ENCODE data around the gene ADNP2. TPM values are rescaled to one million over a fixed set of nuclear protein-coding genes. Genes with fewer than 3 reads are reported as not detected.

Gene ADNP2
- total RNA-seq, 1 donor from 2014 or later = 28.4 TPM

DNA sequence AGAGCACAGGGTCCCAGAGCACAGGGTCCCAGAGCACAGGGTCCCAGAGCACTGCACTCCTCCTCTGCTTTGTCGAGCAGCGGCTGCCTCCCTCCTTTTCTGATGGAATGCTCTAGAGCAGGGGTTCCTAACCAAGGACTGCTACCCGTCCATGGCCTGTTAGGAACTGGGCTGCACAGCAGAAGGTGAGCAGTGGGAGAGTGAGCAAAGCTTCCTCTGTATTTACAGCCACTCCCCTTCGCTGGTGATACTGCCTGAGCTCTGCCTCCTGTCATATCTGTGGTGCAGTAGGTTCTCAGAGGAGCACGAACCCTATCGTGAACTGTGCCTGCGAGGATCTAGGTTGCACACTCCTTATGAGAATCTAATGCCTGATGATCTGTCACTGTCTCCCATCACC is 33.1 kb upstream of the ADNP2 start:
- H3K4me1 Mint-ChIP-seq (ENCODE audit: unreplicated experiment) = no peaks in the 10 kb centered on the region
- TF ChIP-seq, protein P1, sequence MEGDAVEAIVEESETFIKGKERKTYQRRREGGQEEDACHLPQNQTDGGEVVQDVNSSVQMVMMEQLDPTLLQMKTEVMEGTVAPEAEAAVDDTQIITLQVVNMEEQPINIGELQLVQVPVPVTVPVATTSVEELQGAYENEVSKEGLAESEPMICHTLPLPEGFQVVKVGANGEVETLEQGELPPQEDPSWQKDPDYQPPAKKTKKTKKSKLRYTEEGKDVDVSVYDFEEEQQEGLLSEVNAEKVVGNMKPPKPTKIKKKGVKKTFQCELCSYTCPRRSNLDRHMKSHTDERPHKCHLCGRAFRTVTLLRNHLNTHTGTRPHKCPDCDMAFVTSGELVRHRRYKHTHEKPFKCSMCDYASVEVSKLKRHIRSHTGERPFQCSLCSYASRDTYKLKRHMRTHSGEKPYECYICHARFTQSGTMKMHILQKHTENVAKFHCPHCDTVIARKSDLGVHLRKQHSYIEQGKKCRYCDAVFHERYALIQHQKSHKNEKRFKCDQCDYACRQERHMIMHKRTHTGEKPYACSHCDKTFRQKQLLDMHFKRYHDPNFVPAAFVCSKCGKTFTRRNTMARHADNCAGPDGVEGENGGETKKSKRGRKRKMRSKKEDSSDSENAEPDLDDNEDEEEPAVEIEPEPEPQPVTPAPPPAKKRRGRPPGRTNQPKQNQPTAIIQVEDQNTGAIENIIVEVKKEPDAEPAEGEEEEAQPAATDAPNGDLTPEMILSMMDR (conservative IDR thresholded peaks at IDR 0.05) = no peak
- H3K9me3 Mint-ChIP-seq = no peaks in the 10 kb centered on the region
- no peak overlapping the region for H3K27ac Mint-ChIP-seq
- H3K36me3 Mint-ChIP-seq = peaks cover 3% of the 10 kb centered on the region
- no peak overlapping the region for H3K4me3 Mint-ChIP-seq
- DNase-seq (ENCODE audit: extremely low spot score, unreplicated experiment) = no peak
- peaks cover 3% of the 10 kb centered on the region for H3K27me3 Mint-ChIP-seq

DNA sequence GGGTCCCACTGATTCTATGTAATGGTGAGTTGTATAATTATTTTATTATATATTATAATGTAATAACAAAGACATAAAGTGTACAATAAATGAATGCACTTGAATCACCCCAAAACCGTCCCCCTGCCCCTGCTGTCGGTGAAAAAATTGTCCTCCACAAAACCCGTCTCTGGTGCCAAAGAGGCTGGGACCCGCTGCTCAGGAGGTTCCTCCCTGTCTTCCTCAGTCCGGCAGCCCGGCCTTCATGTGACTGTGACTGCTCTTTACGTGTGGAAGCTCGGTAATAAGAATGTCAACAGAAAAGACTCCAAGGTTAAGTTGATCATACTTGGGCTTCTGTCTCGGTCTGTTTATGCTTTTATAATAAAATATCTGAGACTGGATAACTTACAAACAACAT is 32.7 kb upstream of the ADNP2 start:
- no peak for DNase-seq (ENCODE audit: extremely low spot score, unreplicated experiment)
- TF ChIP-seq, protein P1 (conservative IDR thresholded peaks at IDR 0.05) = no peak
- peaks cover 3% of the 10 kb centered on the region for H3K27me3 Mint-ChIP-seq
- no peaks in the 10 kb centered on the region for H3K9me3 Mint-ChIP-seq
- no peaks in the 10 kb centered on the region for H3K4me1 Mint-ChIP-seq (ENCODE audit: unreplicated experiment)
- H3K36me3 Mint-ChIP-seq = peaks cover 3% of the 10 kb centered on the region
- no peak overlapping the region for H3K4me3 Mint-ChIP-seq
- no peak overlapping the region for H3K27ac Mint-ChIP-seq

DNA sequence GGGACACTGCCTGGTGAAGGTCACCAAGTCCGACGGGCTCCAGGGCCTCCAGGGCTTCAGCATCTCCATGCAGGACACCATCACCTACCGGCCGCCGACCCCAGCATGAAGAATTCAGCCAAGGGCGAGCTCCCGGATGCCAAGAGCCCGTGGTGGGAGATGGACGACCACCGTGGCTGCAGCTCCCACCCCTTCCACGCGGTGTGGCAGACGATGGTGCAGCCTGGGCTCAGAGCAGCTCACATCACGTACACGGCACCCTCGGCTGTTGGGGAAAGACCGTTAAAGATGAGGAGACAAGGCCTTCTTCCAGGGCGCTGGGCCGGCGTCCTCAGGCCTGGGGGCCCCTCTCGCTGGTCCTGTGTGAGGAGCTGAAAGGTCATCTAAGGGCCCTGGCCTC is 31.2 kb upstream of the ADNP2 start:
- H3K27me3 Mint-ChIP-seq = peaks cover 3% of the 10 kb centered on the region
- no peak for DNase-seq (ENCODE audit: extremely low spot score, unreplicated experiment)
- no peak overlapping the region for H3K27ac Mint-ChIP-seq
- TF ChIP-seq, protein P1 (conservative IDR thresholded peaks at IDR 0.05) = no peak
- no peaks in the 10 kb centered on the region for H3K9me3 Mint-ChIP-seq
- H3K4me3 Mint-ChIP-seq = no peak overlapping the region
- H3K4me1 Mint-ChIP-seq (ENCODE audit: unreplicated experiment) = no peaks in the 10 kb centered on the region
- H3K36me3 Mint-ChIP-seq = peaks cover 3% of the 10 kb centered on the region

DNA sequence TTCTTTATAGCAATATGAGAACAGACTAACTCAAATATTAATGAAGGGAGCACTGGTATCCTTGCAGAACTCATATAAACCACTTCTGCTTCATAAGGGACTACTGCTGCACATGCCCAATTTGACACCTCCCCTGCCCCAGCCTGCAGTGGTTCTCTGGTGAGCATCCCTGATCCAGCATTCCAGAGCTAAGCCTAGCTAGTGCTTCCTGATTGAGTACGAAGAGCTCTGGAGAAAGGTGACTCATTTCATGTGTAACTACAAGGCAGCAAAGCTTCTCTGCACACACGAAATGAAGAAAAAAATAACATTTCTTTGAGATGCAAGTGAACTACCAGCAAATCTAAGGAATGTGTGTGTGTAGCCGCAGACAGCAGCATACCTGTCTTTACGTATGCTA is 22.8 kb upstream of the ADNP2 start:
- no peak overlapping the region for H3K4me3 Mint-ChIP-seq
- no peaks in the 10 kb centered on the region for H3K27me3 Mint-ChIP-seq
- no peaks in the 10 kb centered on the region for H3K36me3 Mint-ChIP-seq
- no peak for DNase-seq (ENCODE audit: extremely low spot score, unreplicated experiment)
- no peak overlapping the region for H3K27ac Mint-ChIP-seq
- H3K9me3 Mint-ChIP-seq = peaks cover 11% of the 10 kb centered on the region
- no peaks in the 10 kb centered on the region for H3K4me1 Mint-ChIP-seq (ENCODE audit: unreplicated experiment)
- TF ChIP-seq, protein P1 (conservative IDR thresholded peaks at IDR 0.05) = no peak

DNA sequence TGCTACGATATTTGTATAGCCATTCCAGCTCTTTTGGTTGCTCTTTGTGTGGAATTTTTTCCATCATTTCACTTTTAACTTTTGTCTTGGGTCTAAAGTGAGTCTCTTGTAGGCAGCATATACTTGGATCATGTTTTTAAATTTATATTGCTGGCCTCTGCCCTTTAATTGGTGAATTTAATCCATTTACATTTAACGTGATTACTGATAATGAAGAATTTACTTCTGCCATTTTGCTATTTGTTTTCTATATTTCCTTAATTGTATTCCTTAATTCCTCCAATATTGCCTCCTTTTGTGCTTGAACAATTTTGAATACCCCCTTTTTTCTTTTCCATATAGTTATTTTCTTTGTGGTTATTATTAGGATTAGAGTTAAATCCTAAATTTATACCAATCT is 21.0 kb upstream of the ADNP2 start:
- no peak for DNase-seq (ENCODE audit: extremely low spot score, unreplicated experiment)
- H3K27me3 Mint-ChIP-seq = no peaks in the 10 kb centered on the region
- H3K4me3 Mint-ChIP-seq = no peak overlapping the region
- H3K27ac Mint-ChIP-seq = no peak overlapping the region
- no peaks in the 10 kb centered on the region for H3K36me3 Mint-ChIP-seq
- H3K9me3 Mint-ChIP-seq = peaks cover 11% of the 10 kb centered on the region
- no peaks in the 10 kb centered on the region for H3K4me1 Mint-ChIP-seq (ENCODE audit: unreplicated experiment)
- TF ChIP-seq, protein P1 (conservative IDR thresholded peaks at IDR 0.05) = no peak

DNA sequence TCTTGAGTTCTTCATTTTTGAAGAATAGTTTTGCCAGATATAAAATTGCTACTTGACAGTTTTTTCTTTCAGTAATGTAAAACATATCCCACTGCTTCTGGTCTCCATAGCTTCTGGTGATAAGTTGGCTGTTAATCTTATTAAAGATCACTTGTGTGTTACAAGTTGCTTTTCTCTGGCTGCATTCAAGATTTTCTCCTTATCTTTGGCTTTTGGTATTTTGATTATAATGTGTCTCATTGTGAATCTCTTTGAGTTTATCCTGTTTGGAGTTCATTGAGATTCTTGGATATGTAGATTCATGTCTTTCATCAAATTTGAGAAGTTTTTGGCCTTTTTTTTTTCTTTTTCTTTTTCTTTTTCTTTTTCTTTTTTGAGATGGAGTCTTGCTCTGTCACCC is 20.2 kb upstream of the ADNP2 start:
- Mint-ChIP-seq H3K9me3 (peaks cover 11% of the 10 kb centered on the region), H3K27ac (no peak overlapping the region), H3K4me1 (ENCODE audit: unreplicated experiment) (no peaks in the 10 kb centered on the region), H3K36me3 (no peaks in the 10 kb centered on the region), H3K4me3 (no peak overlapping the region), H3K27me3 (no peaks in the 10 kb centered on the region)
- TF ChIP-seq, protein P1 (conservative IDR thresholded peaks at IDR 0.05) = no peak
- no peak for DNase-seq (ENCODE audit: extremely low spot score, unreplicated experiment)

All from type B pancreatic cell (in vitro differentiated cells).